GM18868 (cell line): Measurements from ENCODE around the gene GPR157.
"Not testable (repeated sequence)": the region's sequence is repeated elsewhere in the genome, so short reads cannot be mapped to it uniquely, and the experiment has no call there.

Source experiments
- ATAC-seq: cut with Tn5 transposase; IDR thresholded peaks from one replicate; pipeline ENCODE4 v1.9.1; 2021; ENCODE audit warnings: mild to moderate bottlenecking, moderate library complexity; ENCODE audit not compliant: unreplicated experiment

Gene GPR157

GRCh38 chr1:9128520-9129265, at the start of gene GPR157:
Gene GPR157 (minus strand): TSS chr1:9129102. CDS start chr1:9129027, 75 bp downstream.
- peak; percentile 78 for ATAC-seq

- no peak for ATAC-seq
Measured at GRCh38 chr1:9174762-9175161, 45.9 kb upstream of the GPR157 start.

GRCh38 chr1:9174243-9174642, 45.3 kb upstream of the GPR157 start:
- no peak for ATAC-seq

GRCh38 chr1:9169601-9170137, 40.8 kb upstream of the GPR157 start:
- ATAC-seq = no peak

- no peak for ATAC-seq
Measured at GRCh38 chr1:9167638-9168037, 38.7 kb upstream of the GPR157 start.

- no peak for ATAC-seq
Measured at GRCh38 chr1:9166289-9167235, 37.7 kb upstream of the GPR157 start.

GRCh38 chr1:9165396-9165795, 36.5 kb upstream of the GPR157 start:
- no peak for ATAC-seq

- ATAC-seq = no peak
Measured at GRCh38 chr1:9164919-9165318, 36.0 kb upstream of the GPR157 start.

- ATAC-seq = no peak
Measured at GRCh38 chr1:9164532-9164900, 35.6 kb upstream of the GPR157 start.

GRCh38 chr1:9161963-9162362, 33.1 kb upstream of the GPR157 start:
- ATAC-seq = no peak

GRCh38 chr1:9161342-9161741, 32.4 kb upstream of the GPR157 start:
- no peak for ATAC-seq

- no peak for ATAC-seq
Measured at GRCh38 chr1:9160079-9160717, 31.3 kb upstream of the GPR157 start.

GRCh38 chr1:9155879-9156278, 27.0 kb upstream of the GPR157 start:
- no peak for ATAC-seq

GRCh38 chr1:9155405-9155804, 26.5 kb upstream of the GPR157 start:
- not testable (repeated sequence) for ATAC-seq

- ATAC-seq = no peak
Measured at GRCh38 chr1:9153152-9153551, 24.2 kb upstream of the GPR157 start.

- no peak for ATAC-seq
Measured at GRCh38 chr1:9152535-9152934, 23.6 kb upstream of the GPR157 start.

GRCh38 chr1:9151328-9151860, 22.5 kb upstream of the GPR157 start:
- ATAC-seq = no peak

GRCh38 chr1:9150582-9151327, 21.9 kb upstream of the GPR157 start:
- ATAC-seq = no peak

- no peak for ATAC-seq
Measured at GRCh38 chr1:9149837-9150581, 21.1 kb upstream of the GPR157 start.

- no peak for ATAC-seq
Measured at GRCh38 chr1:9149151-9149550, 20.2 kb upstream of the GPR157 start.
